Colonic mucosa (tissue), 4 donors: Measurements from ENCODE around the gene LAMTOR1. TPM values are rescaled to one million over a fixed set of nuclear protein-coding genes. Genes with fewer than 3 reads are reported as not detected.

Experiments used
- DNase-seq: peaks from one replicate; pipeline ENCODE4 v3.0.0-alpha.2; 2020
- H3K27ac ChIP-seq: fragments of 200-600 bp; one replicate; pipeline ENCODE4 v1.8.0; 2021
- H3K27me3 ChIP-seq: fragments of 200-600 bp; one replicate; pipeline ENCODE4 v1.8.0; 2021
- H3K36me3 ChIP-seq: fragments of 200-600 bp; one replicate; pipeline ENCODE4 v1.8.0; 2021
- H3K4me1 ChIP-seq: fragments of 200-600 bp; one replicate; pipeline ENCODE4 v1.8.0; 2021; ENCODE audit warnings: mild to moderate bottlenecking
- H3K4me3 ChIP-seq: fragments of 200-600 bp; one replicate; pipeline ENCODE4 v1.8.0; 2021
- H3K9ac ChIP-seq, 2 donors: one replicate each; pipeline ENCODE4 v1.7.0; 2013; ENCODE audit warnings: control low read depth in 2 of 2, low read depth in 2 of 2, low read length in 2 of 2
- H3K9me3 ChIP-seq: fragments of 200-600 bp; one replicate; pipeline ENCODE4 v1.8.0; 2021
- intact Hi-C: fragments of 100-400 bp; cut with DNase I; formaldehyde crosslinking; loops from one replicate; pipeline ENCODE4 v1.14.1; 2022
- total RNA-seq, 2 donors: library from RNA; stranded (reverse); fragmentation: NEBNext Ultra II Directional in 1 of 2; extraction: Animal tissue kit (Norgen Biotek cat#: 25700) in 1 of 2; gene quantifications; one replicate each; pipeline ENCODE4 v1.2.1, GENCODE V29; 2021
- TF ChIP-seq, protein P1 (sequence below): fragments of 200-600 bp; IDR thresholded peaks from one replicate; pipeline ENCODE4 v1.8.0; 2022; ENCODE audit warnings: antibody characterized with exemption, mild to moderate bottlenecking
- donor health status: healthy.
- donor health status: DM: no; HTN: no; CAD: no.
- donor health status: DM: no; HTN: no; CAD: no.

The LAMTOR1 gene
- total RNA-seq, 2 donors from 2014 or later: 84.9 to 93.4 TPM

DNA sequence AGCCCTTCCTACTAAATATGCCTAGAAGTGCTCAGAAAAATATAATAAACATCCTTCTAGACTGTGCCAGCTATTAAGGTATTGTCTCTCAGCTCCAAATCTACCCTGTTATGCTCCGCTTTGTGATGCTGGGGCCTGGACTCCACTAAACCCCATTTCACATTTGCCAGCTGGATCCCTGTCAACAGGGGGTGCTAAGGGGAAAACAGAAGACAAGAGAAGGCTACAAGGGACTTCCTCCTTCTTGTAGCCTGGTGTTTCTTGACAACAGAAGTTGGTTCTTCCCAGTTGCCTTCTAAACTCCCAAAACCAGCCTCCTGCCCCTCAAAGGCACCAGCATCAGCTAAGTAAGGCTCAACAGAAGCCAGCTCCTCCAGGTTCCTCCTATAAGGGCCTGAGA, 28.0 kb downstream of the LAMTOR1 start:
- H3K27me3 ChIP-seq: no peaks in the 10 kb centered on the region
- TF ChIP-seq, protein P1, sequence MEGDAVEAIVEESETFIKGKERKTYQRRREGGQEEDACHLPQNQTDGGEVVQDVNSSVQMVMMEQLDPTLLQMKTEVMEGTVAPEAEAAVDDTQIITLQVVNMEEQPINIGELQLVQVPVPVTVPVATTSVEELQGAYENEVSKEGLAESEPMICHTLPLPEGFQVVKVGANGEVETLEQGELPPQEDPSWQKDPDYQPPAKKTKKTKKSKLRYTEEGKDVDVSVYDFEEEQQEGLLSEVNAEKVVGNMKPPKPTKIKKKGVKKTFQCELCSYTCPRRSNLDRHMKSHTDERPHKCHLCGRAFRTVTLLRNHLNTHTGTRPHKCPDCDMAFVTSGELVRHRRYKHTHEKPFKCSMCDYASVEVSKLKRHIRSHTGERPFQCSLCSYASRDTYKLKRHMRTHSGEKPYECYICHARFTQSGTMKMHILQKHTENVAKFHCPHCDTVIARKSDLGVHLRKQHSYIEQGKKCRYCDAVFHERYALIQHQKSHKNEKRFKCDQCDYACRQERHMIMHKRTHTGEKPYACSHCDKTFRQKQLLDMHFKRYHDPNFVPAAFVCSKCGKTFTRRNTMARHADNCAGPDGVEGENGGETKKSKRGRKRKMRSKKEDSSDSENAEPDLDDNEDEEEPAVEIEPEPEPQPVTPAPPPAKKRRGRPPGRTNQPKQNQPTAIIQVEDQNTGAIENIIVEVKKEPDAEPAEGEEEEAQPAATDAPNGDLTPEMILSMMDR: no peak
- no peak overlapping the region for H3K4me3 ChIP-seq
- no peaks in the 10 kb centered on the region for H3K36me3 ChIP-seq
- H3K9me3 ChIP-seq: no peaks in the 10 kb centered on the region
- no peak overlapping the region for H3K9ac ChIP-seq
- intact Hi-C loops: no loop called here
- no peak for DNase-seq
- H3K27ac ChIP-seq: no peak overlapping the region
- H3K4me1 ChIP-seq: no peaks in the 10 kb centered on the region

DNA sequence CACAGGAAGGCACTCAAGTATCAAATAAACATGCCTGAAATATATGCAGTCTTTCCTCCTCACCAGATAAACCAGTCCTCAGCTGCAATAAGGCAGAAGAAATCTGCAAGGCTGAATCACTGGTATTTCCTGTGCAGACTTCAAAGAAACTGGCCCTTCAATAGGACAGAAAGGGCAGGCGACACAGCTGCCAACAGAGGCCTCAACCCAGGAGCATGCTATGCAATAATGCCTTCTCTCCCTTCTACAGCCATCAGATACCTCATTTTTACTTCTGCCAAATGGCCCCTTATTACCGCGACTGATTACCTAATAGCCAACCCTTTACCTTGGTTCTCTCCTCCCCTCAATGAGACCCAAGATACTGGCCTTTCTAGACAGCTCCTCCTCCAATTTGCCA, 30.7 kb downstream of the LAMTOR1 start:
- Histone ChIP-seq H3K27me3 (no peaks in the 10 kb centered on the region), H3K4me1 (peaks cover 6% of the 10 kb centered on the region), H3K27ac (no peak overlapping the region), H3K4me3 (no peak overlapping the region), H3K36me3 (no peaks in the 10 kb centered on the region), H3K9me3 (no peaks in the 10 kb centered on the region), H3K9ac (no peak overlapping the region)
- DNase-seq: no peak
- intact Hi-C loops: no loop called here
- TF ChIP-seq, protein P1: no peak

DNA sequence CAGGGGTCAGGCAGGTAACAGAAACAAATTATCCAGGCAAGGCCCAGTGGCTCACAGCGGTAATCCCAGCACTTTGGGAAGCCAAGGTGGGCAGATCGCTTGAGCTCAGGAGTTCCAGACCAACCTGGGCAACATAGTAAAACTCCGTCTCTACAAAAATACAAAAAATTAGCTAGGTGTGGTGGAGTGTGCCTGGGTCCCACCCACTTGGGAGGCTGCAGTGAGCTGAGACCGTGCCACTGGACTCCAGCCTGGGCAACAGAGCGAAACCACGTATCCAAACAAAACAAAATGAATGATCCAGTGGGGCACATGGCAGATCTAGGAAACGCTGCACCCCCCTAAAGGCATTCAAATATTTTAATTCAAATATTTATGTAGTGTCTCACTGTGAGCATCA, 32.6 kb downstream of the LAMTOR1 start:
- Histone ChIP-seq H3K4me3 (no peak overlapping the region), H3K27ac (peak overlapping the region; percentile 87), H3K27me3 (no peaks in the 10 kb centered on the region), H3K9ac (peak overlapping the region; percentile 38 to 40), H3K4me1 (peaks cover 6% of the 10 kb centered on the region), H3K9me3 (no peaks in the 10 kb centered on the region), H3K36me3 (no peaks in the 10 kb centered on the region)
- intact Hi-C loops: no loop called here
- DNase-seq: no peak
- TF ChIP-seq, protein P1: no peak

DNA sequence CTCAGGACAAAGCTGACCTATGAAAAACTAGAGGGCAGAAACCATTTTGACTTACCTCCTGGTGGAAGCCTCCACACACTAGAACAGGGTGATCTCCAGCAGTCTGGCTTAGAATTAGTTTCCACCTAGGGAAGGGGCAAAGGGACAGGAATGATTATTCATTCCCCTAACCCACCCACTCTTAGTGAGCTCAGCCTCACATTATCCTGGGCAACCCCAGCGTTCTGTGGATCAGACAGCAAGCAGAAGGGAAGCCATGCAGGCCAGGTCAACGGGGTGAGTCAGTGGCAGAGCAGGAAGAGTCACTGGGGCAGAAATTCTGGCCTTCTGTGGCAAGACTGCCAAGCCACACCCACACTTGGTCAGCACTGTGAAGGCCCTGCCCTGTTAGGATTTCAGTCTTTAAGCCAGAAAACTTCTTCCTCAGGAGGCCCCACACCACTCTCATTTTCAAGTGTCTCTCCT, 33.3 kb downstream of the LAMTOR1 start:
- H3K4me1 ChIP-seq: peaks cover 6% of the 10 kb centered on the region
- no peaks in the 10 kb centered on the region for H3K36me3 ChIP-seq
- no peaks in the 10 kb centered on the region for H3K9me3 ChIP-seq
- H3K9ac ChIP-seq: peak overlapping the region; percentile 38 to 40
- H3K27me3 ChIP-seq: no peaks in the 10 kb centered on the region
- peak; percentile 87 for DNase-seq
- H3K27ac ChIP-seq: peak overlapping the region; percentile 87
- no peak overlapping the region for H3K4me3 ChIP-seq
- TF ChIP-seq, protein P1: no peak
- intact Hi-C loops: no loop called here

DNA sequence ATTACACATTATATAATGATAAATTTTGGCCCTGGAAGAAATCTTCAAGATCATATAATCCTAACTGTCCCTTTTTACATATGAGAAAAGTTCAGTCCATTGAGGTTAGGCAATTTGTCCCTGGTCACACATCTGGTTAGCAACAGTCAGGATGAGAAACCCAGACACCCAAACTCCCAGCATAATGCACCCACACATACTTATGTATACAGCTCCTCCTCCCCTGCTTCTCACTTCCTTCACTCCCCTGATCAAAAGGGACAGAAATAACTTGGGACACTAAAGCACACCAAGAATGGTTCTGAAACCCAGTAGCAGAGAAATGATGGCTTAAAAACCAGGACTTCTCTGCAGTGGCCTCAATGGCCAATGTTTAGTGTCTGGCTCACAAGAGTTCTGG, 33.9 kb downstream of the LAMTOR1 start:
- H3K36me3 ChIP-seq: no peaks in the 10 kb centered on the region
- H3K4me1 ChIP-seq: peaks cover 6% of the 10 kb centered on the region
- peak overlapping the region; percentile 38 to 40 for H3K9ac ChIP-seq
- H3K27me3 ChIP-seq: no peaks in the 10 kb centered on the region
- peak overlapping the region; percentile 87 for H3K27ac ChIP-seq
- H3K9me3 ChIP-seq: no peaks in the 10 kb centered on the region
- intact Hi-C loops: no loop called here
- no peak for DNase-seq
- TF ChIP-seq, protein P1: no peak
- H3K4me3 ChIP-seq: no peak overlapping the region
